ENCODE data around the gene LNPK. TPM values are rescaled to one million over a fixed set of nuclear protein-coding genes. Genes with fewer than 3 reads are reported as not detected.

LNPK gene
- total RNA-seq, 1 experiment from 2014 or later, result 10.3 TPM

DNA sequence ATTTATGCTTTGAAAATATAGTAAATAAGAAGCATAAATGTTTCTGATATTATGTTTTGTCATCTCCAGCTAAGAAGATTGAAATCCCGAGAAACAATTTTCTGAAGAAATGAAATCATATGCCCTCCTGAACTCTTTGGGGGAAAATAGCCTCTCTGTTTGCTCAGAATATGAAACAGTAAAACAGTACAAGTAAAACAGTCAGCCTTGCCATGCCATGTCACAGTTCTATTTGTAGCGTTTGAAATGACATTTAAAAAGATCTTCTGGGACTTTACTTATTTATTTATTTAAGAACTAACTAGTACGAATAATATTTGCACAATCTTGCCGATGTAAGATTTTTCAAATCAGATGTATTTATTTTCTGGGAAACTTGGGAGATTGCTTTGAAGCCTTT lies 98.0 kb downstream of the LNPK start (continued):
- TF ChIP-seq, protein P1, sequence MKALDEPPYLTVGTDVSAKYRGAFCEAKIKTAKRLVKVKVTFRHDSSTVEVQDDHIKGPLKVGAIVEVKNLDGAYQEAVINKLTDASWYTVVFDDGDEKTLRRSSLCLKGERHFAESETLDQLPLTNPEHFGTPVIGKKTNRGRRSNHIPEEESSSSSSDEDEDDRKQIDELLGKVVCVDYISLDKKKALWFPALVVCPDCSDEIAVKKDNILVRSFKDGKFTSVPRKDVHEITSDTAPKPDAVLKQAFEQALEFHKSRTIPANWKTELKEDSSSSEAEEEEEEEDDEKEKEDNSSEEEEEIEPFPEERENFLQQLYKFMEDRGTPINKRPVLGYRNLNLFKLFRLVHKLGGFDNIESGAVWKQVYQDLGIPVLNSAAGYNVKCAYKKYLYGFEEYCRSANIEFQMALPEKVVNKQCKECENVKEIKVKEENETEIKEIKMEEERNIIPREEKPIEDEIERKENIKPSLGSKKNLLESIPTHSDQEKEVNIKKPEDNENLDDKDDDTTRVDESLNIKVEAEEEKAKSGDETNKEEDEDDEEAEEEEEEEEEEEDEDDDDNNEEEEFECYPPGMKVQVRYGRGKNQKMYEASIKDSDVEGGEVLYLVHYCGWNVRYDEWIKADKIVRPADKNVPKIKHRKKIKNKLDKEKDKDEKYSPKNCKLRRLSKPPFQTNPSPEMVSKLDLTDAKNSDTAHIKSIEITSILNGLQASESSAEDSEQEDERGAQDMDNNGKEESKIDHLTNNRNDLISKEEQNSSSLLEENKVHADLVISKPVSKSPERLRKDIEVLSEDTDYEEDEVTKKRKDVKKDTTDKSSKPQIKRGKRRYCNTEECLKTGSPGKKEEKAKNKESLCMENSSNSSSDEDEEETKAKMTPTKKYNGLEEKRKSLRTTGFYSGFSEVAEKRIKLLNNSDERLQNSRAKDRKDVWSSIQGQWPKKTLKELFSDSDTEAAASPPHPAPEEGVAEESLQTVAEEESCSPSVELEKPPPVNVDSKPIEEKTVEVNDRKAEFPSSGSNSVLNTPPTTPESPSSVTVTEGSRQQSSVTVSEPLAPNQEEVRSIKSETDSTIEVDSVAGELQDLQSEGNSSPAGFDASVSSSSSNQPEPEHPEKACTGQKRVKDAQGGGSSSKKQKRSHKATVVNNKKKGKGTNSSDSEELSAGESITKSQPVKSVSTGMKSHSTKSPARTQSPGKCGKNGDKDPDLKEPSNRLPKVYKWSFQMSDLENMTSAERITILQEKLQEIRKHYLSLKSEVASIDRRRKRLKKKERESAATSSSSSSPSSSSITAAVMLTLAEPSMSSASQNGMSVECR (CRISPR knock-in tag; IDR thresholded peaks at IDR 0.05; ENCODE audit: borderline replicate concordance), result no peak
- TF ChIP-seq RORB (CRISPR knock-in tag; IDR thresholded peaks at IDR 0.05) (no peak), NFYB (CRISPR knock-in tag; conservative IDR thresholded peaks at IDR 0.05; ENCODE audit: low read depth) (no peak), PREB (CRISPR knock-in tag; IDR thresholded peaks at IDR 0.05; ENCODE audit: borderline replicate concordance) (no peak), ZNF232 (CRISPR knock-in tag; IDR thresholded peaks at IDR 0.05) (no peak), TEAD1 (CRISPR knock-in tag; IDR thresholded peaks at IDR 0.05) (no peak), ELF4 (CRISPR knock-in tag; IDR thresholded peaks at IDR 0.05; ENCODE audit: low read depth) (no peak)
- TF ChIP-seq, protein P2, sequence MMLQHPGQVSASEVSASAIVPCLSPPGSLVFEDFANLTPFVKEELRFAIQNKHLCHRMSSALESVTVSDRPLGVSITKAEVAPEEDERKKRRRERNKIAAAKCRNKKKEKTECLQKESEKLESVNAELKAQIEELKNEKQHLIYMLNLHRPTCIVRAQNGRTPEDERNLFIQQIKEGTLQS (CRISPR knock-in tag; conservative IDR thresholded peaks at IDR 0.05), result no peak
- TF ChIP-seq, protein P3, sequence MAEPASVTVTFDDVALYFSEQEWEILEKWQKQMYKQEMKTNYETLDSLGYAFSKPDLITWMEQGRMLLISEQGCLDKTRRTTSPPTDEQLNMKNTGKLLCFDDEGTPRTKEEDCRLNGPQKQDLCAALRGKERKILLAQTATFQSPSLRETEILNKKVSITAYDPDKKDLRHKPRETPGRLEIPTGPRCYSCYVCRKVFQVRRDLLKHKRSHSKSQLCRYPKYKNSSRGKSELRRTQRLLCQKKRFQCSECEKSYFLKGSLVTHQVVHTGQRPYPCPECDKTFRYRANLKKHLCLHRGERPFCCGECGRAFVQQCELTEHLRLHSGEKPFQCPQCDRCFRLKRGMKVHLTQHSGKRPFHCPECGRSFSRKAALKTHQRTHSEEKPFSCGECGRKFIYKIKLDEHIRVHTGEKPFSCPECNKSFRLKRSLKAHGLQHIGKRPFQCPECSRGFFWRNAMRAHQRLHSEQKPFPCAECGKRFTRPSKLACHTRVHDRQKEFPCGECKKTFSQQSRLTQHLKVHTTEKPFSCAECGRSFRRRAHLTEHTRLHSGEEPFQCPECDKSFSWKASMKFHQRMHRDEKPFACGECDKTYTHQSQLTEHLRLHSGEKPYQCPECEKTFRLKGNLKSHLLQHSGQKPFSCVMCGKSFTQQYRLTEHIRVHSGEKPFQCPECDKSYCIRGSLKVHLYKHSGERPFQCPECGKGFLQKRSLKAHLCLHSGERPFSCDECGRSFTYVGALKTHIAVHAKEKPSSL (CRISPR knock-in tag; conservative IDR thresholded peaks at IDR 0.05), result no peak

DNA sequence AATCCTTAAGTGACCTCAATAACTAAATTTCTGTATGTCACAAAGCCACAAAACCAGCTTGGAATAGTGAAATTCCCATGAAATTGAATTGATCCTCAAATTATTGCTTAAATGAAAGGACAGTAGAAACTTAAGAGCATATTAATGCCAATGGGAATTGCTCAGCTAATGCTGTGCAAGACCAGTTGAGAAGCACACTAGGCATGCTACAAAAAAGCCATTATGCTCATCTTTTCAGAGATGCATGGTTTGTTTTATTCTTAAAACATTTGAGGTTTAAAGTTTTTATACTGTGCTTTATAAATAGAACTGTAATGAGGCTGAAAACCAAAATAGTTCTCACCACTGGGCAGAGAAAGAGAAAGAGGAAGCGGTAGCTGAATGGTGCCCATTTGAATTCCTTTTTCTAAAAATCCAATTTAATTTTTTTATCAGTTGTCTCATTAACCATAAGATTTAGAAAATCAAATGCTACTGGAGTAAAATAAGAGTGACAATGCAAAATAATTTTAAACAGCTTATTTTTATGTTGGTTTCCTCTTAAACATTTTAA lies 98.6 kb downstream of the LNPK start:
- DNase-seq (ENCODE audit: low spot score) (no peak), ATAC-seq (no peak)
- POLR2A ChIA-PET, result no interaction called here
- TF ChIP-seq PREB (CRISPR knock-in tag; IDR thresholded peaks at IDR 0.05; ENCODE audit: borderline replicate concordance) (no peak), E2F5 (CRISPR knock-in tag; IDR thresholded peaks at IDR 0.05) (no peak), TCF7 (CRISPR knock-in tag; IDR thresholded peaks at IDR 0.05; ENCODE audit: low read depth) (no peak), ZNF423 (CRISPR knock-in tag; IDR thresholded peaks at IDR 0.05) (no peak), EMX1 (CRISPR knock-in tag; IDR thresholded peaks at IDR 0.05) (no peak), ATF1 (CRISPR knock-in tag; IDR thresholded peaks at IDR 0.05) (no peak), KAT7 (CRISPR knock-in tag; IDR thresholded peaks at IDR 0.05; ENCODE audit: borderline replicate concordance) (no peak), MAX (CRISPR knock-in tag; IDR thresholded peaks at IDR 0.05) (no peak), TEAD4 (CRISPR knock-in tag; IDR thresholded peaks at IDR 0.05) (no peak), IRF2 (CRISPR knock-in tag; IDR thresholded peaks at IDR 0.05; ENCODE audit: borderline replicate concordance, low read depth) (no peak), ZNF396 (CRISPR knock-in tag; IDR thresholded peaks at IDR 0.05; ENCODE audit: borderline replicate concordance) (no peak)
- TF ChIP-seq, protein P4, sequence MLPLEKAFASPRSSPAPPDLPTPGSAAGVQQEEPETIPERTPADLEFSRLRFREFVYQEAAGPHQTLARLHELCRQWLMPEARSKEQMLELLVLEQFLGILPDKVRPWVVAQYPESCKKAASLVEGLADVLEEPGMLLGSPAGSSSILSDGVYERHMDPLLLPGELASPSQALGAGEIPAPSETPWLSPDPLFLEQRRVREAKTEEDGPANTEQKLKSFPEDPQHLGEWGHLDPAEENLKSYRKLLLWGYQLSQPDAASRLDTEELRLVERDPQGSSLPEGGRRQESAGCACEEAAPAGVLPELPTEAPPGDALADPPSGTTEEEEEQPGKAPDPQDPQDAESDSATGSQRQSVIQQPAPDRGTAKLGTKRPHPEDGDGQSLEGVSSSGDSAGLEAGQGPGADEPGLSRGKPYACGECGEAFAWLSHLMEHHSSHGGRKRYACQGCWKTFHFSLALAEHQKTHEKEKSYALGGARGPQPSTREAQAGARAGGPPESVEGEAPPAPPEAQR (CRISPR knock-in tag; IDR thresholded peaks at IDR 0.05), result no peak
- TF ChIP-seq, protein P5, sequence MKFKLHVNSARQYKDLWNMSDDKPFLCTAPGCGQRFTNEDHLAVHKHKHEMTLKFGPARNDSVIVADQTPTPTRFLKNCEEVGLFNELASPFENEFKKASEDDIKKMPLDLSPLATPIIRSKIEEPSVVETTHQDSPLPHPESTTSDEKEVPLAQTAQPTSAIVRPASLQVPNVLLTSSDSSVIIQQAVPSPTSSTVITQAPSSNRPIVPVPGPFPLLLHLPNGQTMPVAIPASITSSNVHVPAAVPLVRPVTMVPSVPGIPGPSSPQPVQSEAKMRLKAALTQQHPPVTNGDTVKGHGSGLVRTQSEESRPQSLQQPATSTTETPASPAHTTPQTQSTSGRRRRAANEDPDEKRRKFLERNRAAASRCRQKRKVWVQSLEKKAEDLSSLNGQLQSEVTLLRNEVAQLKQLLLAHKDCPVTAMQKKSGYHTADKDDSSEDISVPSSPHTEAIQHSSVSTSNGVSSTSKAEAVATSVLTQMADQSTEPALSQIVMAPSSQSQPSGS (CRISPR knock-in tag; IDR thresholded peaks at IDR 0.05; ENCODE audit: borderline replicate concordance, low read depth), result no peak
- TF ChIP-seq, protein P6, sequence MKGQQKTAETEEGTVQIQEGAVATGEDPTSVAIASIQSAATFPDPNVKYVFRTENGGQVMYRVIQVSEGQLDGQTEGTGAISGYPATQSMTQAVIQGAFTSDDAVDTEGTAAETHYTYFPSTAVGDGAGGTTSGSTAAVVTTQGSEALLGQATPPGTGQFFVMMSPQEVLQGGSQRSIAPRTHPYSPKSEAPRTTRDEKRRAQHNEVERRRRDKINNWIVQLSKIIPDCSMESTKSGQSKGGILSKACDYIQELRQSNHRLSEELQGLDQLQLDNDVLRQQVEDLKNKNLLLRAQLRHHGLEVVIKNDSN (CRISPR knock-in tag; IDR thresholded peaks at IDR 0.05), result no peak
- H3K4me1 Mint-ChIP-seq, result no peaks in the 10 kb centered on the region
- CTCF ChIA-PET, result no interaction called here
- peaks cover 14% of the 10 kb centered on the region for H3K9me3 Mint-ChIP-seq
- no peaks in the 10 kb centered on the region for H3K27me3 Mint-ChIP-seq (ENCODE audit: low read depth)
- H3K4me3 Mint-ChIP-seq, result no peak overlapping the region
- H3K36me3 Mint-ChIP-seq, result no peaks in the 10 kb centered on the region
- H3K27ac Mint-ChIP-seq, result no peak overlapping the region

Data from WTC11 (cell line).